ENCODE results near the gene SEC16B. TPM values are rescaled to one million over a fixed set of nuclear protein-coding genes. Genes with fewer than 3 reads are reported as not detected.

The SEC16B gene
- total and polyA plus RNA-seq, 2 donors: 0.28 to 1.6 TPM

DNA sequence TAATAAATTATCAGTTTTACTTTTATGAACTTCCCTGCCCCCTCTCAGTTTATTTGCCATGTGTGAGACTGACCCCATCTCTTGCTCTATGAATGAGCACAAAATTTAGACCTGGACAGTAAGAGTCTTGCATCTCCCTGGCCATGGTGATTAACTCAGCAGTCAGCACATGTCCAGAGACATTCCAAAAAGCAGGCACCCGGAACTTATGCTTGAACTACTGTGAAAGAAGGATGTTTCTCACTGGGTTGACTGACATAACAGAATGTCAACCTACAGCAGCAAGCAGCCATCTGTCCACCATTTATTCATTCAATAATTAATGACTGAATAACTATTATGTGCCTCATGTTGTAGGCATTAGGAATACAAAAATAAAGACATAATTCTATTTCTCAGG, 11.3 kb upstream of the SEC16B start:
- Histone ChIP-seq H3K27me3 (ENCODE audit: control insufficient read depth in 2 of 2, insufficient read depth in 1 of 2, low read length in 1 of 2) (no peaks in the 10 kb centered on the region), H3K36me3 (ENCODE audit: control insufficient read depth in 2 of 2, insufficient read depth in 2 of 2, low read length in 1 of 2) (no peaks in the 10 kb centered on the region), H3K4me1 (ENCODE audit: control insufficient read depth in 2 of 2, insufficient read depth in 2 of 2, low read length in 2 of 2) (no peaks in the 10 kb centered on the region), H3K9me3 (ENCODE audit: control insufficient read depth in 2 of 2, insufficient read depth in 1 of 2, low read length in 1 of 2) (no peaks in the 10 kb centered on the region), H3K27ac (ENCODE audit: low read depth in 1 of 2, low read length in 1 of 2) (no peak overlapping the region), H3K4me3 (ENCODE audit: low read length in 2 of 2) (no peak overlapping the region)
- 85% methylated on average over 1 of the region's 1 CpG for WGBS
- DNase-seq (ENCODE audit: low read depth in 6 of 9, low spot score in 9 of 9): no peak

DNA sequence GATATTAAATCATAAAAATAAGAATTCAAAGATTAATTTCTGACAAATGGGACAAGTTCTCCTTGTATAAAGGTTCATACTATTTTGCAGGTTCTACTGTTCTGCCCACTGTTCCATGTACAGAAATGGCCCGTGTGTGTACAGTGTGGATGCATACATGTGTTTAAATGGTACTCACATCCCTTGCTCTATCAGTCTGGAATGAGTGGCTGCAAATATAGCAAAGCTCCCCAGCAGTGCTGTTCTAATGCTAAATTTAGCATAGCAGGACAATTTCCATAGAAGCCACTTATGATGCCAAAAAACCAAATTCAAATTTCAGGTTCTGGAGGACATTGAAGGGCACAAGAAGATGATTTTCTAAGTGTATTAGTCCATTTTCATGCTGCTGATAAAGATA, 9.4 kb upstream of the SEC16B start:
- Histone ChIP-seq H3K9me3 (ENCODE audit: control insufficient read depth in 2 of 2, insufficient read depth in 1 of 2, low read length in 1 of 2) (no peaks in the 10 kb centered on the region), H3K27ac (ENCODE audit: low read depth in 1 of 2, low read length in 1 of 2) (no peak overlapping the region), H3K36me3 (ENCODE audit: control insufficient read depth in 2 of 2, insufficient read depth in 2 of 2, low read length in 1 of 2) (no peaks in the 10 kb centered on the region), H3K27me3 (ENCODE audit: control insufficient read depth in 2 of 2, insufficient read depth in 1 of 2, low read length in 1 of 2) (no peaks in the 10 kb centered on the region), H3K4me3 (ENCODE audit: low read length in 2 of 2) (no peak overlapping the region), H3K4me1 (ENCODE audit: control insufficient read depth in 2 of 2, insufficient read depth in 2 of 2, low read length in 2 of 2) (no peaks in the 10 kb centered on the region)
- no peak for DNase-seq (ENCODE audit: low read depth in 6 of 9, low spot score in 9 of 9)
- WGBS: 94% methylated on average over 1 of the region's 1 CpG

- H3K4me1 ChIP-seq (ENCODE audit: control insufficient read depth in 2 of 2, insufficient read depth in 2 of 2, low read length in 2 of 2): no peaks in the 10 kb centered on the region
- 95% methylated on average over 1 of the region's 1 CpG for WGBS
- no peak overlapping the region for H3K27ac ChIP-seq (ENCODE audit: low read depth in 1 of 2, low read length in 1 of 2)
- H3K4me3 ChIP-seq (ENCODE audit: low read length in 2 of 2): no peak overlapping the region
- H3K27me3 ChIP-seq (ENCODE audit: control insufficient read depth in 2 of 2, insufficient read depth in 1 of 2, low read length in 1 of 2): no peaks in the 10 kb centered on the region
- DNase-seq (ENCODE audit: low read depth in 6 of 9, low spot score in 9 of 9): no peak
- H3K9me3 ChIP-seq (ENCODE audit: control insufficient read depth in 2 of 2, insufficient read depth in 1 of 2, low read length in 1 of 2): no peaks in the 10 kb centered on the region
- H3K36me3 ChIP-seq (ENCODE audit: control insufficient read depth in 2 of 2, insufficient read depth in 2 of 2, low read length in 1 of 2): no peaks in the 10 kb centered on the region
Observed at GRCh38 chr1:177978530-177978929, 8.7 kb upstream of the SEC16B start.

DNA sequence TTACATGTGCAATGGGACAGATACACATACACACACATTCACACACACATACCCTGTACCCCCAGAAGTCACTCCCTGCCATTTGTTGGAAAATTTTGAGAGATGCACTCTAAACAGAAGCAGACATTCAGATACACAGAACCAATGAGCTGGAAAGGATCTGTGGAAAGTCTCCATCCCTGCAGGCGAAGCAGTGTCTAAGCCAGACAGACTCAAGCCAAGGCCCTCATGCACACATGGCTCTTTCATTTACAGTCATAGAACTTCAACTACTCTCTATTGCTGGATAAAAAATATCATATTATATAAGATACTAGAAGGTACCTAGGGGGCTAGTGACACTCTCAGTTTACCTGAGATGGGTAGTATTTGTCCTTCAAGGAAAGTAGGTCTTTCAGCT, 7.3 kb upstream of the SEC16B start:
- no peak overlapping the region for H3K4me3 ChIP-seq (ENCODE audit: low read length in 2 of 2)
- H3K36me3 ChIP-seq (ENCODE audit: control insufficient read depth in 2 of 2, insufficient read depth in 2 of 2, low read length in 1 of 2): no peaks in the 10 kb centered on the region
- H3K27ac ChIP-seq (ENCODE audit: low read depth in 1 of 2, low read length in 1 of 2): no peak overlapping the region
- no peak for DNase-seq (ENCODE audit: low read depth in 6 of 9, low spot score in 9 of 9)
- no peaks in the 10 kb centered on the region for H3K9me3 ChIP-seq (ENCODE audit: control insufficient read depth in 2 of 2, insufficient read depth in 1 of 2, low read length in 1 of 2)
- WGBS: 90% methylated on average over 1 of the region's 1 CpG
- H3K27me3 ChIP-seq (ENCODE audit: control insufficient read depth in 2 of 2, insufficient read depth in 1 of 2, low read length in 1 of 2): no peaks in the 10 kb centered on the region
- H3K4me1 ChIP-seq (ENCODE audit: control insufficient read depth in 2 of 2, insufficient read depth in 2 of 2, low read length in 2 of 2): no peaks in the 10 kb centered on the region

GRCh38 chr1:177976596-177976995, 6.7 kb upstream of the SEC16B start:
- H3K9me3 ChIP-seq (ENCODE audit: control insufficient read depth in 2 of 2, insufficient read depth in 1 of 2, low read length in 1 of 2): no peaks in the 10 kb centered on the region
- no peak overlapping the region for H3K27ac ChIP-seq (ENCODE audit: low read depth in 1 of 2, low read length in 1 of 2)
- no peak for DNase-seq (ENCODE audit: low read depth in 6 of 9, low spot score in 9 of 9)
- H3K27me3 ChIP-seq (ENCODE audit: control insufficient read depth in 2 of 2, insufficient read depth in 1 of 2, low read length in 1 of 2): no peaks in the 10 kb centered on the region
- H3K4me1 ChIP-seq (ENCODE audit: control insufficient read depth in 2 of 2, insufficient read depth in 2 of 2, low read length in 2 of 2): no peaks in the 10 kb centered on the region
- no peak overlapping the region for H3K4me3 ChIP-seq (ENCODE audit: low read length in 2 of 2)
- H3K36me3 ChIP-seq (ENCODE audit: control insufficient read depth in 2 of 2, insufficient read depth in 2 of 2, low read length in 1 of 2): no peaks in the 10 kb centered on the region

GRCh38 chr1:177975588-177976495, 6.0 kb upstream of the SEC16B start:
- Histone ChIP-seq H3K27me3 (ENCODE audit: control insufficient read depth in 2 of 2, insufficient read depth in 1 of 2, low read length in 1 of 2) (no peaks in the 10 kb centered on the region), H3K9me3 (ENCODE audit: control insufficient read depth in 2 of 2, insufficient read depth in 1 of 2, low read length in 1 of 2) (no peaks in the 10 kb centered on the region), H3K27ac (ENCODE audit: low read depth in 1 of 2, low read length in 1 of 2) (no peak overlapping the region), H3K4me1 (ENCODE audit: control insufficient read depth in 2 of 2, insufficient read depth in 2 of 2, low read length in 2 of 2) (no peaks in the 10 kb centered on the region), H3K4me3 (ENCODE audit: low read length in 2 of 2) (no peak overlapping the region), H3K36me3 (ENCODE audit: control insufficient read depth in 2 of 2, insufficient read depth in 2 of 2, low read length in 1 of 2) (no peaks in the 10 kb centered on the region)
- no peak for DNase-seq (ENCODE audit: low read depth in 6 of 9, low spot score in 9 of 9)
- 87% methylated on average over 5 of the region's 5 CpGs for WGBS

DNA sequence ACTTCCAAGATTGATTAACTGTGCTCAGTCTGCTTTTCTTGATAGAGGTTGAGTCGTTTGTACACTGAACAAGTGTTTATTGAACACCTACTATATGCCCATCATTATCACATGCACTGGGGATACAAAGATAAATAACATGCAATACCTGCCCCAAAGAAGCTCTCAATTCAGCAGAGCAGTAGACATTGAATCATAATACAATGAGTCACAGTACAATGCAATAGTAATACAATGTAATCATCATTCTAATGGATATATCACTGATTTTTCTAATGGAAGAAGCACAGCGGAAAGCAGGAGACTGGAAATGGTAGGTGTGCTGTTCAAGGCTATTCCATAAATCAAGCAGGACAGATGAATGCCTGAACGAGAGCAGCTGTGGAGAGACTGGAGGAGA, 3.7 kb upstream of the SEC16B start:
- Histone ChIP-seq H3K4me1 (ENCODE audit: control insufficient read depth in 2 of 2, insufficient read depth in 2 of 2, low read length in 2 of 2) (no peaks in the 10 kb centered on the region), H3K27ac (ENCODE audit: low read depth in 1 of 2, low read length in 1 of 2) (no peak overlapping the region), H3K27me3 (ENCODE audit: control insufficient read depth in 2 of 2, insufficient read depth in 1 of 2, low read length in 1 of 2) (no peaks in the 10 kb centered on the region), H3K36me3 (ENCODE audit: control insufficient read depth in 2 of 2, insufficient read depth in 2 of 2, low read length in 1 of 2) (no peaks in the 10 kb centered on the region), H3K9me3 (ENCODE audit: control insufficient read depth in 2 of 2, insufficient read depth in 1 of 2, low read length in 1 of 2) (no peaks in the 10 kb centered on the region), H3K4me3 (ENCODE audit: low read length in 2 of 2) (no peak overlapping the region)
- WGBS: 81% methylated on average over 3 of the region's 3 CpGs
- DNase-seq (ENCODE audit: low read depth in 6 of 9, low spot score in 9 of 9): no peak

GRCh38 chr1:177969109-177969508, 749 bp downstream of the SEC16B start:
- H3K27me3 ChIP-seq (ENCODE audit: control insufficient read depth in 2 of 2, insufficient read depth in 1 of 2, low read length in 1 of 2): no peaks in the 10 kb centered on the region
- WGBS: 84% methylated on average over 5 of the region's 5 CpGs
- no peaks in the 10 kb centered on the region for H3K4me1 ChIP-seq (ENCODE audit: control insufficient read depth in 2 of 2, insufficient read depth in 2 of 2, low read length in 2 of 2)
- DNase-seq (ENCODE audit: low read depth in 6 of 9, low spot score in 9 of 9): no peak
- no peaks in the 10 kb centered on the region for H3K9me3 ChIP-seq (ENCODE audit: control insufficient read depth in 2 of 2, insufficient read depth in 1 of 2, low read length in 1 of 2)
- H3K27ac ChIP-seq (ENCODE audit: low read depth in 1 of 2, low read length in 1 of 2): no peak overlapping the region
- no peak overlapping the region for H3K4me3 ChIP-seq (ENCODE audit: low read length in 2 of 2)
- no peaks in the 10 kb centered on the region for H3K36me3 ChIP-seq (ENCODE audit: control insufficient read depth in 2 of 2, insufficient read depth in 2 of 2, low read length in 1 of 2)

DNA sequence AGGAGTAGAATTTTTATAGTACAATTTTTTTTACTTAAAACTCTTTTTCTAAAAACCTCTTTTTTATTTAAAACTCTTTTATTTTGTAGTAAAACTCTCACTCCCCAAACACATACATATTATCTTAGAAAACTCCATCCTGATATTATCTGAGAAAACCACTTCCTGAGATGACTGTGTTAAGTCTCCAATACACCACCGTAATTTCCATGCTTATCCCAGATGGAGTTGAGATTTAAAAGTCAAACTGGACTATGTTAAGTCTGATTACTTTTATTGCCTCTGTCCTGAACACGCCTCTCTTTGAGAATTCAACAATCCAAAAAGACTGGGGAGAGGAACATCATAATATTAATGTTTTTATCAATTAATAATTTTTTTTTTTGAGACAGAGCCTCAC, 3.7 kb downstream of the SEC16B start:
- no peaks in the 10 kb centered on the region for H3K9me3 ChIP-seq (ENCODE audit: control insufficient read depth in 2 of 2, insufficient read depth in 1 of 2, low read length in 1 of 2)
- no peak overlapping the region for H3K4me3 ChIP-seq (ENCODE audit: low read length in 2 of 2)
- H3K4me1 ChIP-seq (ENCODE audit: control insufficient read depth in 2 of 2, insufficient read depth in 2 of 2, low read length in 2 of 2): no peaks in the 10 kb centered on the region
- DNase-seq (ENCODE audit: low read depth in 6 of 9, low spot score in 9 of 9): no peak
- H3K27ac ChIP-seq (ENCODE audit: low read depth in 1 of 2, low read length in 1 of 2): no peak overlapping the region
- no peaks in the 10 kb centered on the region for H3K27me3 ChIP-seq (ENCODE audit: control insufficient read depth in 2 of 2, insufficient read depth in 1 of 2, low read length in 1 of 2)
- no peaks in the 10 kb centered on the region for H3K36me3 ChIP-seq (ENCODE audit: control insufficient read depth in 2 of 2, insufficient read depth in 2 of 2, low read length in 1 of 2)
- 54% methylated on average over 2 of the region's 2 CpGs for WGBS

Measured in thymus (tissue), 11 donors.